ENCODE results near the gene C15orf40.

Gene C15orf40

GRCh38 chr15:82969353-82969752 is 42.1 kb downstream of the C15orf40 start:
- Histone ChIP-seq H3K4me3 (ENCODE audit: low read length) (no peak overlapping the region), H3K4me1 (ENCODE audit: control insufficient read depth, low read depth, low read length) (no peaks in the 10 kb centered on the region), H3K36me3 (ENCODE audit: control insufficient read depth, low read depth, low read length) (no peaks in the 10 kb centered on the region), H3K9me3 (ENCODE audit: control insufficient read depth, low read depth, low read length) (no peaks in the 10 kb centered on the region), H3K27me3 (ENCODE audit: control insufficient read depth, insufficient read depth, low read length) (no peaks in the 10 kb centered on the region), H3K9ac (ENCODE audit: low read length) (no peak overlapping the region), H3K27ac (ENCODE audit: low read length) (no peak overlapping the region)

- H3K9me3 ChIP-seq (ENCODE audit: control insufficient read depth, low read depth, low read length), result no peaks in the 10 kb centered on the region
- no peaks in the 10 kb centered on the region for H3K27me3 ChIP-seq (ENCODE audit: control insufficient read depth, insufficient read depth, low read length)
- no peak overlapping the region for H3K4me3 ChIP-seq (ENCODE audit: low read length)
- no peaks in the 10 kb centered on the region for H3K36me3 ChIP-seq (ENCODE audit: control insufficient read depth, low read depth, low read length)
- peaks cover 12% of the 10 kb centered on the region for H3K4me1 ChIP-seq (ENCODE audit: control insufficient read depth, low read depth, low read length)
- no peak overlapping the region for H3K9ac ChIP-seq (ENCODE audit: low read length)
- no peak overlapping the region for H3K27ac ChIP-seq (ENCODE audit: low read length)
Measured at GRCh38 chr15:82968066-82968465, 43.4 kb downstream of the C15orf40 start.

- no peaks in the 10 kb centered on the region for H3K27me3 ChIP-seq (ENCODE audit: control insufficient read depth, insufficient read depth, low read length)
Measured at GRCh38 chr15:82966671-82967071, 44.8 kb downstream of the C15orf40 start.

GRCh38 chr15:82964890-82965289 is 46.5 kb downstream of the C15orf40 start:
- Histone ChIP-seq H3K9me3 (ENCODE audit: control insufficient read depth, low read depth, low read length) (no peaks in the 10 kb centered on the region), H3K4me3 (ENCODE audit: low read length) (no peak overlapping the region), H3K27me3 (ENCODE audit: control insufficient read depth, insufficient read depth, low read length) (no peaks in the 10 kb centered on the region), H3K9ac (ENCODE audit: low read length) (no peak overlapping the region), H3K27ac (ENCODE audit: low read length) (no peak overlapping the region), H3K4me1 (ENCODE audit: control insufficient read depth, low read depth, low read length) (peaks cover 12% of the 10 kb centered on the region), H3K36me3 (ENCODE audit: control insufficient read depth, low read depth, low read length) (no peaks in the 10 kb centered on the region)

More at GRCh38 chr15:82966671-82967071, 44.8 kb downstream of the C15orf40 start:
- no peaks in the 10 kb centered on the region for H3K36me3 ChIP-seq (ENCODE audit: control insufficient read depth, low read depth, low read length)
- H3K9me3 ChIP-seq (ENCODE audit: control insufficient read depth, low read depth, low read length), result no peaks in the 10 kb centered on the region
- no peak overlapping the region for H3K27ac ChIP-seq (ENCODE audit: low read length)
- H3K4me1 ChIP-seq (ENCODE audit: control insufficient read depth, low read depth, low read length), result peaks cover 12% of the 10 kb centered on the region
- H3K4me3 ChIP-seq (ENCODE audit: low read length), result no peak overlapping the region
- no peak overlapping the region for H3K9ac ChIP-seq (ENCODE audit: low read length)

- Histone ChIP-seq H3K9ac (ENCODE audit: low read length) (no peak overlapping the region), H3K9me3 (ENCODE audit: control insufficient read depth, low read depth, low read length) (no peaks in the 10 kb centered on the region), H3K4me3 (ENCODE audit: low read length) (peak overlapping the region; percentile 5), H3K27ac (ENCODE audit: low read length) (no peak overlapping the region), H3K4me1 (ENCODE audit: control insufficient read depth, low read depth, low read length) (peaks cover 12% of the 10 kb centered on the region), H3K27me3 (ENCODE audit: control insufficient read depth, insufficient read depth, low read length) (no peaks in the 10 kb centered on the region), H3K36me3 (ENCODE audit: control insufficient read depth, low read depth, low read length) (no peaks in the 10 kb centered on the region)
Measured at GRCh38 chr15:82963471-82964341, 47.7 kb downstream of the C15orf40 start.

- peaks cover 12% of the 10 kb centered on the region for H3K4me1 ChIP-seq (ENCODE audit: control insufficient read depth, low read depth, low read length)
- no peaks in the 10 kb centered on the region for H3K27me3 ChIP-seq (ENCODE audit: control insufficient read depth, insufficient read depth, low read length)
- no peak overlapping the region for H3K27ac ChIP-seq (ENCODE audit: low read length)
- H3K9ac ChIP-seq (ENCODE audit: low read length), result no peak overlapping the region
- no peaks in the 10 kb centered on the region for H3K36me3 ChIP-seq (ENCODE audit: control insufficient read depth, low read depth, low read length)
- H3K9me3 ChIP-seq (ENCODE audit: control insufficient read depth, low read depth, low read length), result no peaks in the 10 kb centered on the region
- H3K4me3 ChIP-seq (ENCODE audit: low read length), result no peak overlapping the region
Measured at GRCh38 chr15:82960766-82961165, 50.7 kb downstream of the C15orf40 start.

GRCh38 chr15:82959423-82959822 is 52.0 kb downstream of the C15orf40 start:
- no peak overlapping the region for H3K4me3 ChIP-seq (ENCODE audit: low read length)
- no peak overlapping the region for H3K27ac ChIP-seq (ENCODE audit: low read length)

GRCh38 chr15:82958638-82959037 is 52.8 kb downstream of the C15orf40 start:
- Histone ChIP-seq H3K4me3 (ENCODE audit: low read length) (no peak overlapping the region), H3K27me3 (ENCODE audit: control insufficient read depth, insufficient read depth, low read length) (no peaks in the 10 kb centered on the region), H3K4me1 (ENCODE audit: control insufficient read depth, low read depth, low read length) (peaks cover 6% of the 10 kb centered on the region), H3K36me3 (ENCODE audit: control insufficient read depth, low read depth, low read length) (no peaks in the 10 kb centered on the region), H3K9ac (ENCODE audit: low read length) (no peak overlapping the region), H3K9me3 (ENCODE audit: control insufficient read depth, low read depth, low read length) (no peaks in the 10 kb centered on the region), H3K27ac (ENCODE audit: low read length) (no peak overlapping the region)

More at GRCh38 chr15:82959423-82959822, 52.0 kb downstream of the C15orf40 start:
- no peak overlapping the region for H3K9ac ChIP-seq (ENCODE audit: low read length)
- no peaks in the 10 kb centered on the region for H3K36me3 ChIP-seq (ENCODE audit: control insufficient read depth, low read depth, low read length)
- no peaks in the 10 kb centered on the region for H3K9me3 ChIP-seq (ENCODE audit: control insufficient read depth, low read depth, low read length)
- no peaks in the 10 kb centered on the region for H3K27me3 ChIP-seq (ENCODE audit: control insufficient read depth, insufficient read depth, low read length)
- H3K4me1 ChIP-seq (ENCODE audit: control insufficient read depth, low read depth, low read length), result peaks cover 12% of the 10 kb centered on the region

- Histone ChIP-seq H3K9ac (ENCODE audit: low read length) (peak within 1 kb of the TSS; percentile 39), H3K4me3 (ENCODE audit: low read length) (peak within 1 kb of the TSS; percentile 68)
Measured at GRCh38 chr15:82952158-82953081, 59.0 kb downstream of the C15orf40 start, which contains the start of gene HOMER2. TSS of gene HOMER2 (minus strand) at chr15:82952720. CDS start at chr15:82952535, 185 bp downstream.

GRCh38 chr15:82951472-82952157 is 59.8 kb downstream of the C15orf40 start:
- Histone ChIP-seq H3K9ac (ENCODE audit: low read length) (peak overlapping the region; percentile 39), H3K9me3 (ENCODE audit: control insufficient read depth, low read depth, low read length) (no peaks in the 10 kb centered on the region), H3K27ac (ENCODE audit: low read length) (no peak overlapping the region), H3K4me1 (ENCODE audit: control insufficient read depth, low read depth, low read length) (no peaks in the 10 kb centered on the region), H3K36me3 (ENCODE audit: control insufficient read depth, low read depth, low read length) (no peaks in the 10 kb centered on the region), H3K4me3 (ENCODE audit: low read length) (peak overlapping the region; percentile 68), H3K27me3 (ENCODE audit: control insufficient read depth, insufficient read depth, low read length) (peaks cover 28% of the 10 kb centered on the region)

More at GRCh38 chr15:82952158-82953081, 59.0 kb downstream of the C15orf40 start, which contains the start of gene HOMER2:
- no peaks in the 10 kb centered on the region for H3K36me3 ChIP-seq (ENCODE audit: control insufficient read depth, low read depth, low read length)
- no peak within 1 kb of the TSS for H3K27ac ChIP-seq (ENCODE audit: low read length)
- H3K9me3 ChIP-seq (ENCODE audit: control insufficient read depth, low read depth, low read length), result no peaks in the 10 kb centered on the region
- H3K27me3 ChIP-seq (ENCODE audit: control insufficient read depth, insufficient read depth, low read length), result peaks cover 28% of the 10 kb centered on the region
- no peaks in the 10 kb centered on the region for H3K4me1 ChIP-seq (ENCODE audit: control insufficient read depth, low read depth, low read length)
